A673 (cell line): ENCODE results near the gene NEURL1.

Experiments
- CTCF ChIP-seq: fragments of 300-800, 200-600 bp; sonication (generic); conservative IDR thresholded peaks from 2 replicates; pipeline ENCODE4 v1.5.1; 2017; ENCODE audit warnings: low read depth, mild to moderate bottlenecking, antibody characterized with exemption, low read length, moderate library complexity, mixed read lengths
- EZH2 ChIP-seq: fragments of 200-600 bp; sonication (generic); IDR thresholded peaks from 2 replicates; pipeline ENCODE4 v1.6.1; 2017; ENCODE audit warnings: borderline replicate concordance, low read depth, mild to moderate bottlenecking, mixed read lengths, antibody characterized with exemption, low read length; ENCODE audit not compliant: poor library complexity, severe bottlenecking

GRCh38 chr10:103617602-103618385, 124.3 kb downstream of the NEURL1 start:
- no peak for TF ChIP-seq CTCF
- no peak for TF ChIP-seq EZH2
